ENCODE measurements around the gene RRAGD. TPM values are rescaled to one million over a fixed set of nuclear protein-coding genes. Genes with fewer than 3 reads are reported as not detected.

RRAGD gene
- total RNA-seq, 1 donor from 2014 or later: 5.4 TPM

DNA sequence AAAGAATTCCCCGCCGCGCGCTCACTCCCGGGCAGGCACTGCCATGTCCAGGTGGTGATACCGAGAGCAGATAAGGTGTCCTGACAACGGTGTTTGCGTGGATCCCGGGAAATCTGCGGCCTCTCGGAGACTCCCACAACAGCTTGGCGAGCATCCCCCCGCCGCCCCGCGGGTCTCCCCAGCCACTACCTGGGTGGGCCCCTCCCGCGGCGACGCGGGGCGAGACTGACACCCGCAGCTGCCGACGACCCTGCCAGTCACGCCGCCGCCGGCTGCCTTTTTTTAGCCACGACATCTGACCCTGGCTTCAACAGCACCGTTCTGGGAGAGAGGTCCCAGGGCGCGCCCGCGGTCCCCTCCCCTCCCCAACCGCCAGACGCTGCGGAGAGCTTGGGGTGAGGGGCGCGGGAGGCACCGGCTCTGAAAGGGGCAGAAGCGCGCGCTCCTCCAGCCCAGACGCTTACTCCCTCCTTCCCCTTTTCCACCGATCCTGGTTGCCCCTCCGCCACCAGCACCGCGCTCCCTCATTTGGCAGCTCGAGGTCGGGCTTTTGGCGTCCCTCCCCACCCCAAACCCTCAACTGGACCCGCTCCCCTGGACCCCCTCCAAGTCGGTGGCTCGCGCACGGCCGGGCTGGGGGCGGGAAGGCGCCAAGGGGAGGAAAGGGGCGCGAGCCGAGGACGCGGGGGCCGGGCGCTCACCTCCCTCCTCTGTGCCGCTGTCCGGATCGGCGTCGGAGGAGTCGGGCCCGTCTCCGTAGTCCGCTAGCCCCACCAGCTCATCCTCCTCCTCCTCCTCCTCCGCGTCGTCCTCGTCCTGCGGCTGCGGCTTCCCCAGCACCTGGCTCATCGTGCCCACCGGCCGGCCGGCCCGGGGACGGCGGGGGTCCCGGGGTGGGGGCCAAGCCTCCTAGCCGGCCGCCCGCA, 665 bp downstream of the RRAGD start:
- H3K4me1 Mint-ChIP-seq: peaks cover 21% of the 10 kb centered on the region
- peaks cover 2% of the 10 kb centered on the region for H3K36me3 Mint-ChIP-seq (ENCODE audit: low read depth)
- ATAC-seq (ENCODE audit: low read depth) (peak; percentile 56), DNase-seq (peak; percentile 46)
- H3K27me3 Mint-ChIP-seq: peaks cover 13% of the 10 kb centered on the region
- intact Hi-C loops (cut with micrococcal nuclease): loop anchor here (1.0 to 10.0 kb wide), 9 partner anchors 19 to 1173 kb away; partner anchors contain the start of genes ANKRD6, CASP8AP2, MAP3K7 and PM20D2
- TF ChIP-seq, protein P1, sequence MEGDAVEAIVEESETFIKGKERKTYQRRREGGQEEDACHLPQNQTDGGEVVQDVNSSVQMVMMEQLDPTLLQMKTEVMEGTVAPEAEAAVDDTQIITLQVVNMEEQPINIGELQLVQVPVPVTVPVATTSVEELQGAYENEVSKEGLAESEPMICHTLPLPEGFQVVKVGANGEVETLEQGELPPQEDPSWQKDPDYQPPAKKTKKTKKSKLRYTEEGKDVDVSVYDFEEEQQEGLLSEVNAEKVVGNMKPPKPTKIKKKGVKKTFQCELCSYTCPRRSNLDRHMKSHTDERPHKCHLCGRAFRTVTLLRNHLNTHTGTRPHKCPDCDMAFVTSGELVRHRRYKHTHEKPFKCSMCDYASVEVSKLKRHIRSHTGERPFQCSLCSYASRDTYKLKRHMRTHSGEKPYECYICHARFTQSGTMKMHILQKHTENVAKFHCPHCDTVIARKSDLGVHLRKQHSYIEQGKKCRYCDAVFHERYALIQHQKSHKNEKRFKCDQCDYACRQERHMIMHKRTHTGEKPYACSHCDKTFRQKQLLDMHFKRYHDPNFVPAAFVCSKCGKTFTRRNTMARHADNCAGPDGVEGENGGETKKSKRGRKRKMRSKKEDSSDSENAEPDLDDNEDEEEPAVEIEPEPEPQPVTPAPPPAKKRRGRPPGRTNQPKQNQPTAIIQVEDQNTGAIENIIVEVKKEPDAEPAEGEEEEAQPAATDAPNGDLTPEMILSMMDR (IDR thresholded peaks at IDR 0.05): no peak
- H3K27ac Mint-ChIP-seq: no peak overlapping the region
- H3K9me3 Mint-ChIP-seq: no peaks in the 10 kb centered on the region
- POLR2A ChIA-PET: interaction anchor here (0.6 to 3.0 kb wide), 7 partner anchors 10 to 448 kb away, joined by 3 to 16 read pairs (median 6); partner anchors contain the start of genes LYRM2, PNRC1 and RNGTT
- CTCF ChIA-PET: interaction anchor here (3.7 kb wide), 1 partner anchor 39 kb away, joined by 17 read pairs; no protein-coding TSS in a partner anchor
- peak overlapping the region; percentile 85 for H3K4me3 Mint-ChIP-seq

DNA sequence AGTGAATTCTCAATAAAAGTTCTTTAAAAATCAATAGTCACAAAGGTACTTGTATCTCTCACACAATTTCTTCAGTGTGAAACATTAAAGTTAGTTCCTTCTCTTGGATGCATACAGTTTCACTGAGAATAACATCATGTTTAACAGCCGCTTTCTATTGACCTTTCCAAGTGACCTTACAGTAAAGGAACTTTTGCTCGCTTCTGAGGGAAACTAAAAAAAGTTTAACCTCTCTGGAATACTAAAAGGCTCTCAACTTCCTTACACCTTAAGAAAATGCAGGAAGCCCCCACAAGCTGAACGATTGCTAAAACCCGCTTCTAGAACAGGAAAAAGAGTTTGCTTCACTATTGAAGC, 1.3 kb downstream of the RRAGD start:
- DNase-seq: no peak
- H3K27me3 Mint-ChIP-seq: peaks cover 10% of the 10 kb centered on the region
- POLR2A ChIA-PET: interaction anchor here (0.6 to 3.0 kb wide), 5 partner anchors 10 to 447 kb away, joined by 3 to 16 read pairs (median 6); partner anchors contain the start of genes LYRM2, PNRC1 and RNGTT
- no peak overlapping the region for H3K27ac Mint-ChIP-seq
- H3K4me3 Mint-ChIP-seq: peak overlapping the region; percentile 85
- CTCF ChIA-PET: interaction anchor here (3.7 kb wide), 1 partner anchor 39 kb away, joined by 17 read pairs; no protein-coding TSS in a partner anchor
- H3K36me3 Mint-ChIP-seq (ENCODE audit: low read depth): peaks cover 2% of the 10 kb centered on the region
- TF ChIP-seq, protein P1 (IDR thresholded peaks at IDR 0.05): no peak
- intact Hi-C loops (cut with micrococcal nuclease): loop anchor here (1.0 to 10.0 kb wide), 7 partner anchors 18 to 1174 kb away; partner anchors contain the start of genes ANKRD6, CASP8AP2, MAP3K7 and PM20D2
- no peak for ATAC-seq (ENCODE audit: low read depth)
- H3K9me3 Mint-ChIP-seq: no peaks in the 10 kb centered on the region
- H3K4me1 Mint-ChIP-seq: peaks cover 21% of the 10 kb centered on the region

DNA sequence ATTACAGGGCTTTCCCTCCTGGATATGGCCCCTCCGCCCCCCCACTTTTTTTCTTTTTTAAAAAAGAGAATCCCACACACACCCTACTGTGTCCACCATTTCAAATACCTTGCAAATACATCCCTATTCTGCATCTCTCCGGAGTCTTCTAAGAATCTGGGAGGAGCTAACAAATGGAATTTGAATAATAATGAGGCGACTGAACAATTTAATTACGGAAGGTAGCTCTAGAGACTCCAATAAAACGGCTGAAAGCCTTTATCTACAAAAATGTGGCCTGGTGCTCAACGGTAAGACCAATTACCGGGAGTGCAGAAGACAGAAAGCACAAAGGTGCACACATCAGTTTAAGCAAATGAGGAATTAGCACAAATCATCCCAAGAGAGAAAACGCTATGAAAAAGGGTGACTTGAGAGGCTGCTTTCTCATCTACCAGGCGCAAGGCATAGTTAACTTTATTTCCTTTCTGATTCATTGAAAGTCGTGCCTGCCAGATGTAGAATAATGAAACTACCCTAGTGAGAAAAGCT, 1.8 kb downstream of the RRAGD start:
- ChIA-PET CTCF (interaction anchor here (3.7 kb wide), 1 partner anchor 38 kb away, joined by 17 read pairs; no protein-coding TSS in a partner anchor), POLR2A (interaction anchor here (1.2 to 1.6 kb wide), 3 partner anchors 9 to 447 kb away, joined by 3 to 7 read pairs (median 6); partner anchors contain the start of genes PNRC1 and RNGTT)
- Mint-ChIP-seq H3K9me3 (no peaks in the 10 kb centered on the region), H3K36me3 (ENCODE audit: low read depth) (peaks cover 2% of the 10 kb centered on the region), H3K4me3 (peak overlapping the region; percentile 85), H3K4me1 (peaks cover 21% of the 10 kb centered on the region), H3K27ac (no peak overlapping the region), H3K27me3 (peaks cover 12% of the 10 kb centered on the region)
- TF ChIP-seq, protein P1 (IDR thresholded peaks at IDR 0.05): no peak
- ATAC-seq (ENCODE audit: low read depth): no peak
- intact Hi-C loops (cut with micrococcal nuclease): loop anchor here (2.0 to 10.0 kb wide), 5 partner anchors 17 to 1175 kb away; partner anchors contain the start of genes CASP8AP2, MAP3K7, PM20D2 and PNRC1
- DNase-seq: no peak

DNA sequence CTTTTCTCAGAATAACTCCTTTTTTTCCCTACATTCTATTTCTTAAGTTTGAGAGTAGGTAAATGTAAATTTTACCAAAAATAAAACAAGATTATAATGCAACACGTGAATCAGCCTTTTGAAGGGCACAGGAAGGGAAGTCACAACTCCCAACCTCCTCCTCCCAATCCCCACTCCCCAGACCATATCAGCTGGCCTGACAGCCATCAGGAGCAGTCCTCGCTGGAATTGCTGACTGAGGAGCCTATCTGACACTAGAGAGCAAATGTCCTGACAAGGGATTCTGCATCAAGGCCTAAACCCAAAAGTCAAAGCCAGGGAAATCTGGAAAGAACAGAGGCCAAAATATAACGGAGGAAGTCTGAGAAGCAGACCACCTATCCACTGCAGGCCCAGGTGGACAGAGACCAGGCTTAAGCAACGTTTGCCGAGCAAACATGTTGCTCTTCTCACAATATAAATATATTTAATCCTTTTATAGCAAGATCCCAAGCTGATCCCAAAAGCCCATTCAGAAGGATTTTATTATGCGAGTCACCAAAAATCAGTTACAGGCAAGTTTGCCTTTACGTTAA, 2.5 kb downstream of the RRAGD start:
- Mint-ChIP-seq H3K9me3 (no peaks in the 10 kb centered on the region), H3K4me3 (no peak overlapping the region)

More for the DNA sequence above, 2.5 kb downstream of the RRAGD start:
- intact Hi-C loops (cut with micrococcal nuclease): loop anchor here (2.0 to 10.0 kb wide), 5 partner anchors 17 to 1175 kb away; partner anchors contain the start of genes CASP8AP2, MAP3K7, PM20D2 and PNRC1
- Mint-ChIP-seq H3K36me3 (ENCODE audit: low read depth) (peaks cover 2% of the 10 kb centered on the region), H3K4me1 (peaks cover 21% of the 10 kb centered on the region), H3K27ac (no peak overlapping the region), H3K27me3 (peaks cover 10% of the 10 kb centered on the region)
- ATAC-seq (ENCODE audit: low read depth): no peak
- ChIA-PET CTCF (interaction anchor here (3.7 kb wide), 1 partner anchor 38 kb away, joined by 17 read pairs; no protein-coding TSS in a partner anchor), POLR2A (no interaction called here)
- DNase-seq: no peak
- TF ChIP-seq, protein P1 (IDR thresholded peaks at IDR 0.05): no peak
